GM18909 (cell line): ENCODE data around the gene BTAF1.

Experiments used
- ATAC-seq: cut with Tn5 transposase; IDR thresholded peaks from one replicate; pipeline ENCODE4 v1.9.1; 2021; ENCODE audit warnings: mild to moderate bottlenecking; ENCODE audit not compliant: unreplicated experiment, poor library complexity

BTAF1 gene

DNA sequence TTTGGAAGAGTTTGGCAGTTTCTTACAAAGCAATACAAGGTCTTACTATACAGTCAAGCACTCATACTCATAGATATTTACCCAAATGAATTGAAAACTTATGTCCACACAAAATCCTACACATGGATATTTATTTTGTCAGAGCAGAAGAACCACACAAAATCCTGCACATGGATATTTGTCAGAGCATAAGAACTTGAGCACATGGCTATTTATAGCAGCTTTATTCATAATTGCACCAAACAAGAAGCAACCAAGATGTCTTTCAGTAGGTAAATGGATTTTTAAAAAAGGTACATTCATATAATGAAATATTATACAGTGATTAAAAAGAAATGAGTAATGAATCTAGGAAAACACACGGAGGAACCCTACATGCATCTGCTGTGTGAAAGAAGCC lies 115.4 kb downstream of the BTAF1 start:
- no peak for ATAC-seq

DNA sequence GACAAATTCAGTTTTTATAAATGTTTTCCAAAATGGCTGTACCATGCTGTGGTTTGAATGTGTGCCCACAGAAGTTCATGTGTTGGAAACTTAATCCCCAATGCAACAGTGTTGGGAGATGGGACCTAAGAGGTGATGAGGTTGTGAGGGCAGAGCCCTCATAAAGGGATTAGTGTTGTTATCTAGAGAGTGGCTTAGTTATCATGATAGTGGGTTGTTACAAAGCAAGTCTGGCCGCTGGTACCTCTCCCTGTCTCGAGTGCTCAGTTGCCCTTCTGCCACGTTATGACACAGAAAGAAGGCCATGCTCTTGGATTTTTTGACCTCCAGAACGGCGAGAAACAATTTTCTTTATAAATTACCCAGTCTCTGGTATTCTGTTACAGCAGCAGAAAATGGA lies 119.0 kb downstream of the BTAF1 start:
- ATAC-seq, result no peak

DNA sequence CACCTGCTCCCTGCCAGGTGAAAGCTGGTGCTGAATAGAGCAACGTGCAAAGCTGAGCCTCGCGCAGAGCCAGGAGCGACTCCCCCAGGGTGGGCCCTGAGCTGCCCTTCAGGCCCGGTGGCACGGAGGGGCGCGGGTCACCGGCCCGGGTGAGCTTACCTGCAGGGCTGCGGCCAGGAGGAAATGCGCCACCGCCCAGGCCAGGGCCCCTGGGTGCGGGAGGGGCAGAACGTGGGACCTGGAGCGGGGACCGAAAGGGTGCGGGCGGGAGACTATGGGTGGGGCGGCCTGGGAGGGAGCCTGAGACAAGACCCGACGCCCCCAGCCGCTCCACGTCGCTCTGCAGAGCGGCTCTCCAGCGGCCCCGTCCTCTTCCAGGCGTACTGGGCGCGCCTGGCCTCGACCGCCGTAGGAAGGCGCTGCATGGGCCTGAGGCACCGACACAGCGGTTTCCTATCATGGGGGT lies 122.1 kb downstream of the BTAF1 start:
- ATAC-seq, result no peak

DNA sequence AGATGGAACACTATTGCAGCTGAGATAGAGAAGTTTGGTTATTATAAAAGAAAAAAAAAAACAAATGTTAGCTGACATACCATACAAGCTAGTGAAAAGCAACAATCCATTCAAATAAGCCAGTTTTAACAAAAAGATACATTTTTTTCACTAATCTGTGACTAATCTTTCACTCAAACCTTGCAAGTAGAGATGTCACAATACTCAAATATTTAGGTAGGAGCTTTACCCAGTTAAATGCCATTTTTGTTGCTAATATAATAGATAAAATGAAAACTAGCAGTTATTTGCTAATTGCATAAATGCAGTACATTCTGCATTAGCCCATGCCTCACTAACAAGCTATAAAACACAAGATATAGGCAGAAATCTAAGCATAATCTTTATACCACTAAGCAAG lies 123.6 kb downstream of the BTAF1 start:
- no peak for ATAC-seq

DNA sequence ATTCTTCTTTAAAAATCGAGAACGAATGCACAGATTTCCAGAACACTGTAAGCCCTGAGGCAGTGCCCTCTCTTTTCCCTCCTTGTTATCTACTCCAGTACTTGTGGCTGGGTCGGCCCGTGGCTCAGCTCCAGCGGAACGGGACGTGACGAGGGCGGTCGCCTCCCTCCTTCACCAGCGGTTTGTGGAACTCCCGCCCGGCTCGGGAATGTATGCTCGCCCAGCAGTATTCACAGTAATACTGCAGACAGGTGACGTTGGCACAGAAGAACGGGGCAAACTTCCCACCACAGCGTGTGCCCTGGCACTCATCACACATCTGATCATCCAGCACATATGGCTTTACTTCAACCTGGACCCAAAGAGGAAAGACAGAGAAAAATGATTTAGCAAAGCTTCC lies 128.5 kb downstream of the BTAF1 start:
- ATAC-seq, result no peak

DNA sequence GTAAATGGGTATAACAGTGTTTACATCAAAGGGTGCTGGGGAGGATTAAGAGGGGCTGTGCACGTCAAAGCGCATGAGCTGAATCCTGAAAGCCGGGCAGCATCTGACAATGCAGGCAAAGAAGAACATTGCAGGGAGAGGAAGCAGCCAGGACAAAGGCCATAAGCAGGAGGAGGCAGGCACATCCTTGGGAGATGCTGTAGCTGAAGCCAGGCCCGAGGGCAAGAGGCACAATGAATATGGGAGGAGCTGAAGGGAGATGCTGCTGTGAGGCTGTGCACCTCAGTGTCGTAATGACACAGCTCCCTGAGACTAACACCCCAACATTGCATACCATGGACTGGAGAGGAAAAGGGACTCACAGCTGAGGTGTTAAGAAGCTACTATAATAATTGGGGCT lies 129.2 kb downstream of the BTAF1 start:
- no peak for ATAC-seq

DNA sequence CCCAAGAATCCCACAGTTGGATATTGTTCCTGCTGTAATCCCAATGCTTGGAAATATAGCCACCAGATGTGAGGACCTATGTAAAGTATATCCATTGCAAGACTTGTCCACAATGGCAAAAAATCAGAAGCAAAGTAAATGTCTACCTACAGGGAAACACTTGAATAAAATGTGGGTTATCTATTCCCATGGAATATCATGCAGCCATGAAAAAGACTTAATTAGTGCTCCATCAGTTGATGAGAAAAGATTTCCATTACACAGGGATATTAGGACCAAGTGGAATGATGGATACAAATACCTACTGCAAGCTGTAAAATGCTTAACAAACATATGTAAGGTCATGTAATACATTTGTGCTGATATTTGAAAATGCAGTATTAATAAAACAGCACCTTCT lies 131.2 kb downstream of the BTAF1 start:
- ATAC-seq, result no peak

DNA sequence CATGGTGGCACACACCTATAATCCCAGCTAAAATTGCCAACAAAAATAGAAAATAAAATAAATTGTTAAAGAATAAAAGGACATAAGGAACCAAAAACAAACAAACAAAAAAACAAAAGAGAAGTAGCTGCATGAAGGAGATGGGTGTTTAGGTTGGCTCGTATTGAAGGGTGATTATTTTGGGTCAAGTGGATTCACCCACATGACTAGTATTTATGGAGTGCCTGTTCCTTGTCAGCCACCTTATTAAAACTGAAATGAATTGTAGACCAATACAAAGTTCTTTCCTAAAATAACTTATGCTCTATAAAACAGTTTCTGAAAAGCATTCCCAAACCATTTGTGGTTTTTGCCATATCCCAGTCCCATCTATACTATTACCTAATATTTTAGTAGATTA lies 138.7 kb downstream of the BTAF1 start:
- no peak for ATAC-seq

DNA sequence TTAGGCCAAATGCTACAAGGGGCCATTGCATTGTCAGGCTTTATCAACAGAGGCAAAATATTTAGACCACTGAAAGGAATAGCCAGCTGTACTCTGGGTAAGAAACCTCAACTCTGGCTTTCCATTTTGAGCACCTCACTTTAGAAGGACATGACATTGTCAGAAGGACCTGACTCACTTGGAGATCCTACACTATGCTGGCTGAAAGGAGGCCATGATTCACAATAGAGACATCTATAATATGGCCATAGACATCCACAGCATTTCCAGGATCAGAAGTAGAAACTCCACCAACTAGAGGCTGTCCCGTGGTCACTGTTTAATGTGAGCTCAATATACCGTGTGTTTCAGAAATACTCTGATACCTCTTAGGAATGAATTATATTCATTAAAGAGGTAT lies 140.9 kb downstream of the BTAF1 start:
- no peak for ATAC-seq

DNA sequence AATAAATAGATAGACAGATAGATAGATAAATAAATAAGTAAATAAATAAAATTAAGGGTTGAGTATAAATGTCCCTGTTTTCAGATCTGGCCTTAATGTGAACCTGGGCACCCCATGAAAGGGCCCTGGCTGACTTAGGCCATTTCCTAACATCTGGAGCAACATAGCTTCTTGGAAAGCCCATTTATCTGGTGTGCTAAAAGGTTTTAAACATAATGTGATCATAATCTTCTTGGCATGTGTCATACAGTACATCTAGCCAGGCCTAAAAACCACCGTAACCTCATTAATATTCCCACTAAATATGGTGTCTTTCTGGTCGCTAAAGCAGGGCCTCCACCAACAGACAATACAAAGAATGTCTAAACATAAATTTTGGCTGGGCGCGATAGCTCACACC lies 142.8 kb downstream of the BTAF1 start:
- ATAC-seq, result no peak

DNA sequence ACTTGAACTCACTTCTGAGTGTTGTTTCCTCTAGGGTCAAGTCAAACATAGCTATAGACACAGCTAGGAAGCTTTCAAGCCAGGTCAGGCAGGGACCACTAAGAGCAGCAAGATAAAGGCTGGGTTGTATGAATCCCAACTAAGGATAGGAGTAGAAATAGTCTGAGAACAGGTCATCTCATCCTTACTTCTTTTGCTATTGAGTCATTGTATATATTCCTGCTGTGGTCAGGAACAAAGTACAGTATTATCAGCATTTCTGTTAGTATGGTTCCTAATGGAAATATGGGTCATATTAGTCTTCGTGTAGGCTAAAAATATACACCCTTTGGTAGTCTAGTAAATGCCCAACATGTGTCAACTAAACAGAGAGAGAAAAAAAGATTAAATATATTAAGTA lies 145.3 kb downstream of the BTAF1 start:
- no peak for ATAC-seq

DNA sequence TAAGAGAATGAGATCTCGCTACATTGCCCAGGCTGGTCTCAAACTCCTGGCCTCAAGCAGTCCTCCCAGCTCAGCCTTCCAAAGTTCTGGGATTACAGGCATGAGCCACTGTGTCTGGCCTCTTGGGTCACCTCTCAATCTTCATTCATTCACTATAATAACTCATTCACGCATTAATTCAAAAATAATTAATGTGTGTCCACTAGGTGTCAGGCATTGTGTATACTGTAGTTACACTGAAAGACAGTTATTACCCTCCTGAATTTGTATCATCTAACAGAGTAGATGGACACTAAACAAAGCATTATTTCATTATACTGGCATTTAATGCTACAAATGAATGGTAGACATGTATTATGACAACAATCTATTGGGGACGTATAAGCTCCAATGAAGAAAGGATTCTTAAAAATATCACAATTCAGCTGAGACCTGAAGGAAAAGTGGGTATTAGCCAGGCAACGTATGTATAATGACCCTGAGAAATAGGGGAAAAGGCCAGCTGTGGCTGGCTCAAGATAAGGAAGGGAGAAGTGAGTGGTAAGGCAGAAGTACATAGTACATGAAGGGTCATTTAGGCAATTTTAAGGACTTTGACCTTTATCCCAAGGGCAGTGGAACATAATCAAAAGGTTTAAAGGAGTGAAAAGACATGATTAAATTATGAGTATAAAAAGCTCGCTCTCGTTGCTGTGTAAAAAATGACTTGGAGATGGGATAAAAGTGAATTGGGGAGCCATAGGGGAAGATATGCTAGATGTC lies 150.7 kb downstream of the BTAF1 start:
- ATAC-seq, result no peak

DNA sequence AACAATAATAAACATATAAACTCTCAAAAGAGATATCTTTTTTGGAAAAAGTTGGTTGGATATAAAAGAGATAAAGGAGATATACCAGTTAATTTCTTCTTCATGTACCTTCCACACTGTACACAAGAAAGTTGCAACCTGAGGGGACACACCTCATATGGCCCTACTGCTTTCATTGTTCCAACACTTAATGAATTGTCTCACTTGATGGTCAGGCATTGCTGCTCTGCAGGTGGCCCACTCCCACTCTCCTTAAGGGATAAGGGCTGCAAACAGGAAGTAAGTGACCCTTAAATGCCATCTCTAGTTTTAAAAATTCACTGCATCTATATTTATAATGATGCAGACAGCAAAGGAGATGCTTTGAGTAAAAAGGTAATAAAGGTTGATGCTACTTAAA lies 152.3 kb downstream of the BTAF1 start:
- no peak for ATAC-seq

DNA sequence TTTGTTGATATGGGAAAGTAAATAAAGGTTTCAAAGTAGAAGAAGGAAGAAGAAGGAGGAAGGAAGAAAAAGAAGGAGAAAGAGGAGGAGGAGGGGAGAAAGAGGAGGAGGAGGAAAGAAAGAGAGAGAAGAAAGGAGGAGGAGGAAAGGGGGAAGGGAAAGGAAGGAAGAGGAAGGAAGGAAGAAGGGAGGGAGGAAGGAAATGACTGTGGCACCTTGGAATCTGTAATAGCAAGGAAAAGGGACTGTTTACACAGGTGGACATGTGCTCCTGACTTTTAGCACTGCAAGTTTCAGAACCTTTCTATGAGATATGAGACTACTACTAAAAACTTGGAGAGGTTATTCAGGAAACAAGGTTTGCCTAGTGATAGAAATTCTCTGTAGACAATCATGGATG lies 153.2 kb downstream of the BTAF1 start:
- ATAC-seq, result no peak

DNA sequence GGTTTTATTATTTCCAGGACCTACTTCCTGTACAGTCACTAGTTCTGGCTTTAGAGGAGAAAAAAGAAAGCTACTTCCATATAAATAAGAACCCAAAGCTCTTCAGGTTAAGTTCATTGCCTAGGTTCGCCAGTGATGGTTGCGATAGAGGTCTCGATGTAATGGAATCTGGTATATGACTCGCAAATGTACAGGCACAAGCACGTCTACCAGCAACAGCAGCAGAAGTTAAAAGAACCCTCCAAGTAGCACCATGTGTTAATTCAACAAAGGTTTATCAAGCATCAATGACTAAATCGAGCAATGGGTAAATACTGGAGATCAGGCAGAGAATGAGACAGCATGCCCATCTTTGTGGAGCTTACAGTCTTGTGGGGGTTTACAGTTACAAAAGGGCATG lies 155.4 kb downstream of the BTAF1 start:
- no peak for ATAC-seq
